HG03342 (cell line): ENCODE measurements around the gene SMNDC1.
"Not testable (repeated sequence)": the region's sequence is repeated elsewhere in the genome, so short reads cannot be mapped to it uniquely, and the experiment has no call there.

Experiments
- ATAC-seq: cut with Tn5 transposase; IDR thresholded peaks from one replicate; pipeline ENCODE4 v1.9.1; 2021; ENCODE audit warnings: mild to moderate bottlenecking, moderate library complexity; ENCODE audit not compliant: unreplicated experiment

Gene SMNDC1

GRCh38 chr10:110304780-110305421 is at the start of gene SMNDC1:
SMNDC1 (minus strand) TSS chr10:110304920; CDS start chr10:110303587, 1,333 bp downstream.
- ATAC-seq, result peak; percentile 89

GRCh38 chr10:110354322-110354766 is 49.6 kb upstream of the SMNDC1 start:
- ATAC-seq, result peak; percentile 27

- ATAC-seq, result no peak
These were observed 48.8 kb upstream of the SMNDC1 start for GRCh38 chr10:110353244-110354119.

GRCh38 chr10:110352930-110353243 is 48.2 kb upstream of the SMNDC1 start:
- ATAC-seq, result no peak

GRCh38 chr10:110350812-110351211 is 46.1 kb upstream of the SMNDC1 start:
- no peak for ATAC-seq

- ATAC-seq, result no peak
These were observed 45.1 kb upstream of the SMNDC1 start for GRCh38 chr10:110349831-110350230.

- ATAC-seq, result no peak
These were observed 44.7 kb upstream of the SMNDC1 start for GRCh38 chr10:110349386-110349785.

GRCh38 chr10:110348336-110348735 is 43.6 kb upstream of the SMNDC1 start:
- ATAC-seq, result no peak

- no peak for ATAC-seq
These were observed 42.2 kb upstream of the SMNDC1 start for GRCh38 chr10:110346914-110347313.

- no peak for ATAC-seq
These were observed 40.6 kb upstream of the SMNDC1 start for GRCh38 chr10:110345286-110345685.

- no peak for ATAC-seq
These were observed 39.9 kb upstream of the SMNDC1 start for GRCh38 chr10:110344622-110345021.

- ATAC-seq, result no peak
These were observed 39.2 kb upstream of the SMNDC1 start for GRCh38 chr10:110343947-110344346.

- ATAC-seq, result no peak
These were observed 36.1 kb upstream of the SMNDC1 start for GRCh38 chr10:110340816-110341215.

- no peak for ATAC-seq
These were observed 35.4 kb upstream of the SMNDC1 start for GRCh38 chr10:110340122-110340521.

- no peak for ATAC-seq
These were observed 33.2 kb upstream of the SMNDC1 start for GRCh38 chr10:110337906-110338305.

- ATAC-seq, result no peak
These were observed 32.7 kb upstream of the SMNDC1 start for GRCh38 chr10:110337401-110337800.

GRCh38 chr10:110336111-110336721 is 31.5 kb upstream of the SMNDC1 start:
- no peak for ATAC-seq

- ATAC-seq, result no peak
These were observed 30.8 kb upstream of the SMNDC1 start for GRCh38 chr10:110335314-110336064.

- no peak for ATAC-seq
These were observed 29.4 kb upstream of the SMNDC1 start for GRCh38 chr10:110334061-110334656.

GRCh38 chr10:110331226-110331795 is 26.6 kb upstream of the SMNDC1 start:
- ATAC-seq, result not testable (repeated sequence)
